ENCODE data around the gene KRT23. TPM values are rescaled to one million over a fixed set of nuclear protein-coding genes. Genes with fewer than 3 reads are reported as not detected.

Gene KRT23
- total and polyA plus RNA-seq, 9 donors = 0.05 to 5.0 (median 0.53) TPM; not detected in 2

- TF ChIP-seq CTCF (IDR thresholded peaks at IDR 0.05) = no peak
- no peak for TF ChIP-seq EP300 (IDR thresholded peaks at IDR 0.05)
- no peaks in the 10 kb centered on the region for H3K9me3 ChIP-seq
- H3K27ac ChIP-seq = no peak overlapping the region
- DNase-seq = no peak
- intact Hi-C loops (cut with DNase I) = loop anchor here in 1 of 4 donors (10.0 kb wide), 1 partner anchor 629 kb away; no protein-coding TSS in a partner anchor
- no peaks in the 10 kb centered on the region for H3K4me1 ChIP-seq (ENCODE audit: insufficient read depth)
- 53 to 61% (median 58%) methylated on average over 2 of the region's 2 CpGs for WGBS, 3 donors
- H3K4me3 ChIP-seq = no peak overlapping the region
- no peaks in the 10 kb centered on the region for H3K36me3 ChIP-seq
- no peaks in the 10 kb centered on the region for H3K27me3 ChIP-seq
These were observed 21.7 kb downstream of the KRT23 start for GRCh38 chr17:40915721-40916256.

DNA sequence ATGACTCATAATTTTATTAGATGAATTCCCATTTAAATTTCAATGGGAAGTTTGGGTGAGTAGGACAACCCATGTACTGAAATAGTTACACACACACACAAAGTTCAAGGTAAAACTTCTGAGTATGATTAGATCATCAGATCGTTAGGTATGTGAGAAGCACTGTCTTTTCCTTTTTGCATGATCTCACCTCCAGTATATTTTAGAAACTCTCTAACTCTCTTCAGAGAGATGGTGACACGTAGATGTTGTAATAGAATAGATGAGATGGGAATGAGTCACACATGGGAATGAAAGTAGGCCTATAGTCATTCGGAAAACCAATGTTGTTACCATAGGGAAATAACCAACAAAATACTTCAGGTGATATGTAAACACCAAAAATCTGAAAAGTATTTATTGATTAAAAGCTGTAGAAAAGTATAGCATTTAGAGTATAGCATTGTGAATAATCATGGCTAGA, 22.2 kb downstream of the KRT23 start:
- Histone ChIP-seq H3K27me3 (no peaks in the 10 kb centered on the region), H3K4me1 (ENCODE audit: insufficient read depth) (no peaks in the 10 kb centered on the region), H3K9me3 (no peaks in the 10 kb centered on the region), H3K4me3 (no peak overlapping the region), H3K36me3 (no peaks in the 10 kb centered on the region), H3K27ac (no peak overlapping the region)
- DNase-seq = no peak
- 62 to 79% (median 62%) methylated on average over 3 of the region's 3 CpGs for WGBS, 3 donors
- intact Hi-C loops (cut with DNase I) = loop anchor here in 1 of 4 donors (10.0 kb wide), 1 partner anchor 630 kb away; no protein-coding TSS in a partner anchor
- TF ChIP-seq POLR2A (IDR thresholded peaks at IDR 0.05) (no peak), CTCF (IDR thresholded peaks at IDR 0.05) (no peak), EP300 (IDR thresholded peaks at IDR 0.05) (no peak)

DNA sequence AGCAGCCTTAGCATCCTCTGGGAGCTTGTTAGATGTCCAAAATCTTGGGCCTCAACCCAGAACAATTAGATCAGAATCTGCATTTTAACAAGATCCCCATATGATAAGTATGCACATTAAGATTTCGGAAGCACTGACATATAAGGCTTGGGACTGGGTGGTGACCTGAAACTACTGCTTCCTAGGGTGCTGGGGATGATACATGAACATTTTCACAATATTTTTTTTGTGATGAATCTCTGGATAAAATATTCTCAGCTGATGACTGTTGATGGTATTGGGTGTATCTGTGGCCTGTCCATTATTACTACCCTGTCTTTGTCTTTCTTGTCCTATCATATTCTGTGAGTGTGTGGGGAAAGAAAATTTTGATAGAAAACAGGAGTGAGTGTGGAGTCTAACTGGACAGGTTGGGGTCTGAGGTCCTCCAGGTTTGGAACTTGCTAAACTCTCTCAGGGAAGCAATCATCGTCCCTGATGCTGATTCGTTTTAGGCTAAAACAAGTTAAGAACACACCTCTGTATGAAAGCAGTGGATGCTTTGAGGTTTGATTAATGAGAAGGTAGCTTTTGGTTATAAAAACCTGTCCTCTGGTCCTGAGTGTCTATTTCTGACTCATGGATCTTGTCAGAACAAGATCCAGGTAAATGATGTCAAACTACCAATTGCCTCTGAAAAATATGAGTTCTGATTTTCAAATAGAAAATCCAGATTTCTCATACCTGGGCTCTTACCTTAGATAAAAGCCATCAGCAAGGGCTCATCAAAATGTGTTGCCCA, 23.2 kb downstream of the KRT23 start:
- H3K27ac ChIP-seq = no peak overlapping the region
- WGBS, 3 donors = 76 to 95% (median 93%) methylated on average over 3 of the region's 3 CpGs
- H3K27me3 ChIP-seq = no peaks in the 10 kb centered on the region
- no peak for DNase-seq
- intact Hi-C loops (cut with DNase I) = loop anchor here in 2 of 4 donors (5.0 to 10.0 kb wide), 2 partner anchors 631 to 638 kb away; no protein-coding TSS in a partner anchor
- H3K4me3 ChIP-seq = no peak overlapping the region
- H3K9me3 ChIP-seq = no peaks in the 10 kb centered on the region
- no peaks in the 10 kb centered on the region for H3K4me1 ChIP-seq (ENCODE audit: insufficient read depth)
- no peak for TF ChIP-seq POLR2A (IDR thresholded peaks at IDR 0.05)
- H3K36me3 ChIP-seq = no peaks in the 10 kb centered on the region

DNA sequence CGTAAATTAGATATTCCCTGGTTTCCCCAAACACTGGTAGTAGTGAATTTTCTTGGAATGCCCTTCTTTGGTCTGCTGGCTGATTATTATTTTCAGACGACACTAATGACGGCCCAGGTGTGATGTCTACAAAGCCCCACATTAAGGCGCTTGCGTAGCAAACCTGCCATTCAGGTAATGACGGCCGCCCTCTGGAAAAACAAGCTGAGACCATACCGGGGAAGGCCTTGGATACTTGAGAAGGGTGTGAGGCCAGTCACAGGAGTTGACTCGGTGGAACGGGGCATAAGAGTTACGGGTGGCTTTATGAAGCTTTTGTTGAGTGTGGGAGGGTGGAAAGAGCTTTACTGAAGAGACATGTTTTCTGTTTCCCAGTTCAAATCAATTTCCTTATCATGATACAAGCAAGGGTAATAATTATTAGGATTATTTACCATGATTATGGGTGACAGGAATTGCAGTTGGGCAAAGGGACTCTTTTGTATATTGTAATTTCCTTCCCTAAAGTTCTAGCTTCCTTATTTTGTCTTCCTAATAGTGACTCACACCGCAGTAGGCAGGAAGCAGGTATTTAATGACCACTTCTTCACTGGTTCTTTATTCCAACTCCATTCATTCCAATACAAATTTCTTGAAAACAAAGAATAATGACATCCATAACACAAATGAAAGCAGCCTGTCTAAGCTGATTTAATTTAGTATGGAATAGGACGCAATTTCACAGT, 24.8 kb downstream of the KRT23 start:
- intact Hi-C loops (cut with DNase I) = loop anchor here in 2 of 4 donors (5.0 to 10.0 kb wide), 2 partner anchors 632 to 640 kb away; no protein-coding TSS in a partner anchor
- no peaks in the 10 kb centered on the region for H3K27me3 ChIP-seq
- no peaks in the 10 kb centered on the region for H3K9me3 ChIP-seq
- no peak overlapping the region for H3K4me3 ChIP-seq
- no peaks in the 10 kb centered on the region for H3K4me1 ChIP-seq (ENCODE audit: insufficient read depth)
- no peak overlapping the region for H3K27ac ChIP-seq
- DNase-seq = no peak
- H3K36me3 ChIP-seq = no peaks in the 10 kb centered on the region
- TF ChIP-seq CTCF (IDR thresholded peaks at IDR 0.05) (no peak), POLR2A (IDR thresholded peaks at IDR 0.05) (no peak), EP300 (IDR thresholded peaks at IDR 0.05) (no peak)
- WGBS, 3 donors = 93 to 95% (median 95%) methylated on average over 13 of the region's 13 CpGs
